Cardiac fibroblast (primary cell): Measurements from ENCODE around the gene SLC9A6.
A peak's percentile ranks its signal among the peaks of the same experiment; 100 is the strongest.

Experiments
- DNase-seq, 2 donors: peaks; one replicate each; pipeline versions ENCODE4 v3.0.0 to v3.0.0-alpha.2; 2010; ENCODE audit warnings: low read depth in 2 of 2
- H3K4me3 ChIP-seq, 2 donors: replicated peaks in 1 of 2; 1 replicate in 1 of 2; 2 replicates in 1 of 2; pipeline ENCODE4 v1.5.1; 2011; ENCODE audit warnings: low read depth in 2 of 2, low read length in 2 of 2, mild to moderate bottlenecking in 2 of 2, moderate library complexity in 1 of 2
- TF ChIP-seq, protein P1 (sequence below): IDR thresholded peaks from one replicate; pipeline ENCODE4 v1.5.1; 2011; ENCODE audit warnings: low read depth, mild to moderate bottlenecking, low read length, inconsistent platforms

The SLC9A6 gene

DNA sequence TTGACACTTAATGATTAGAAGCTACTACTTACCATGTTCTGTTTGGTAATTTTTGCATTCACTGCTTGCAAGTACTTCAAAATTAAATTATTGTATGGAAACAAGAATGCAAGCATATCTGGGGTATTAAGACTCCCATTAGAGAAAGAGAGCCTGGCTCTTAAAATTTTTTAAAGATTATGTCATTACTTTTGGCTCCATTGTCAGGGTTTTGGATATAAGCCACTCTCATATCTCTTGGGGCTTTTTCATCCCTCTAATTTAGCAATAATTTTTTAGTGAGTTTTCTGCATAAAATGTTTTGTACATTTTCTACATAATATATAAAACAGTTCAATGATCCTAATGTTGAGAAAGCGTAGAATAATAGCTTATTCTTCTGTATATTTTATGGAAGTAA is 49.4 kb downstream of the SLC9A6 start:
- peak; percentile 29 to 38 for DNase-seq
- H3K4me3 ChIP-seq, result no peak overlapping the region
- TF ChIP-seq, protein P1, sequence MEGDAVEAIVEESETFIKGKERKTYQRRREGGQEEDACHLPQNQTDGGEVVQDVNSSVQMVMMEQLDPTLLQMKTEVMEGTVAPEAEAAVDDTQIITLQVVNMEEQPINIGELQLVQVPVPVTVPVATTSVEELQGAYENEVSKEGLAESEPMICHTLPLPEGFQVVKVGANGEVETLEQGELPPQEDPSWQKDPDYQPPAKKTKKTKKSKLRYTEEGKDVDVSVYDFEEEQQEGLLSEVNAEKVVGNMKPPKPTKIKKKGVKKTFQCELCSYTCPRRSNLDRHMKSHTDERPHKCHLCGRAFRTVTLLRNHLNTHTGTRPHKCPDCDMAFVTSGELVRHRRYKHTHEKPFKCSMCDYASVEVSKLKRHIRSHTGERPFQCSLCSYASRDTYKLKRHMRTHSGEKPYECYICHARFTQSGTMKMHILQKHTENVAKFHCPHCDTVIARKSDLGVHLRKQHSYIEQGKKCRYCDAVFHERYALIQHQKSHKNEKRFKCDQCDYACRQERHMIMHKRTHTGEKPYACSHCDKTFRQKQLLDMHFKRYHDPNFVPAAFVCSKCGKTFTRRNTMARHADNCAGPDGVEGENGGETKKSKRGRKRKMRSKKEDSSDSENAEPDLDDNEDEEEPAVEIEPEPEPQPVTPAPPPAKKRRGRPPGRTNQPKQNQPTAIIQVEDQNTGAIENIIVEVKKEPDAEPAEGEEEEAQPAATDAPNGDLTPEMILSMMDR, result no peak

DNA sequence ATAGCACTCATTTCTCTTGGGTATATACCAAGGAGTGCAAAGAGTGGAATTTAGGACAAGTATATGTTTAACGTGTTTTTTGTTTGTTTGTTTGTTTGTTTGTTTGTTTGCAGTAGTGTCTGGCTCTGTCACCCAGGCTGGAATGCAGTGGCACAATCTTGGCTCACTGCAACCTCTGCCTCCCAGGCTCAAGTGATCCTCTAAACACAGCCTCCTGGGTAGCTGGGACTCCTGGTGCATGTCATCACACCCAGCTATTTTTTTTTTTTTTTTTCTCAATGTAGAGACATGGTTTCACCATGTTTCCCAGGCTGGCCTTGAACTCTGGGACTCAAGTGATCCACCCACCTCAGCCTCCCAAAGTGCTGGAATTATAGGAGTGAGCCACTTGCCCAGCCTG is 50.4 kb downstream of the SLC9A6 start:
- no peak for DNase-seq
- no peak overlapping the region for H3K4me3 ChIP-seq
- TF ChIP-seq, protein P1, result no peak

DNA sequence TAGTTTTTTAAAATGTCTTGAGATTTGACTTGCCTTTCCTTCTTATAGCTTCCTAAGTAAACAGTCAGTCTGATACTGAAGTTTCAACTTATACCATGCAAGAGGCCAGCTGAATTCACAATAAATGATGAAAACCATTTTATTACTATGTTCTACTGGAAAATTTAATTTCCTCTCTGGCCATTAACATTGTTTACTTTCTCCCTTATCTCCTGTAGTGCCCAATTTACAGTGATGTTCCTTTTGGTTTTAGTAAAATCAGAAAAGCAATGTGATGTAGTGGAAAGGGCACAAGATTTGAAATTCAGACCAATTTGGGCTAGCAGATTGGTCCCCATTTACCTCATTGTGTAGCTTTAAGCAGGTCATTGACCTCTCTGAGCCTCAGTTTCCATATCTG is 54.2 kb downstream of the SLC9A6 start:
- no peak overlapping the region for H3K4me3 ChIP-seq
- no peak for DNase-seq
- TF ChIP-seq, protein P1, result no peak

DNA sequence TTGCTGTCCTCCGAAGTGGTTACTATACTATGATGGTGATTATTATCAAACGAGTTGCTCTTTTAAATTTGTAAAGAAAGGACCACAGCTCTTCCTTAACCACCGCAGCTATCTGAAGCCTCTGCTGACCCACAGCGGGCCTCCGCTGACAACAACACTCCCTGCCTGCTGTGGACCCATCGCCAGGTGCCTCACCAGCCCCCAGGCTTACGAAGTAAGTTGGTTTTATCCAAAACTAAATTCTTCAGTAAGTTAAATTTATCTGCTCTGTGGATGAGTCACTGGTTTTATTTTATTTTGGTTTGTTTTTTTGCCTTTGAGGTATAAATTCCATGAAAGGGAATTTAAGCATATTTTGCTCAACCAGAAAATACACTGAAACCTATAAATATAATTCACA is 54.7 kb downstream of the SLC9A6 start:
- DNase-seq, result no peak
- TF ChIP-seq, protein P1, result no peak
- no peak overlapping the region for H3K4me3 ChIP-seq

DNA sequence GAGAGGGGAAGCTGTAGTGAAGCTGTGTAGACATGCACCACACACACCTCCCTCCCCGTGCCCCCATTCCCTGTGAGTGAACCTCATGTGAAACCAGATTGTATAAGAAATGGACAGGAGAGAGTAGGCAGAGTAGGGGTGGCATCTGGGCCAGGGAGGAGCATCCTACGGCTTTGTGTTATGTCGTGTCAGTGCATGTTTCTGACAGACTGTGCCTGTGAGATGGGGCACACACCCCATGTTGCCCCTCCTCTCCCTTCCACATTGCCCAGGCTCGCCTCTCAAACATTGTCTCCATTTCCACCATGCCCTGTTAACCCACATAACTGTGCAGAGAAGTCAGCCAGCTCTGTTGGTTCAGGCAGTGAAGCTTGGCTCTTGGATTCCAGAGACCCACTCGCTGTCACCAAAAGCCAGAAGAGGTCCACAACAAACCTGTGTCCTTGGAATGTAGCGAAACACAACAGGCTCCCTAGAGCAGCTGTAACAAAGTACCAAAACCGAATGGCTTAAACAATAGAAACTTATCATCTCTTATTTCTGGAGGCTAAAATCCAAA is 56.1 kb downstream of the SLC9A6 start:
- DNase-seq, result no peak
- TF ChIP-seq, protein P1, result no peak
- H3K4me3 ChIP-seq, result no peak overlapping the region

DNA sequence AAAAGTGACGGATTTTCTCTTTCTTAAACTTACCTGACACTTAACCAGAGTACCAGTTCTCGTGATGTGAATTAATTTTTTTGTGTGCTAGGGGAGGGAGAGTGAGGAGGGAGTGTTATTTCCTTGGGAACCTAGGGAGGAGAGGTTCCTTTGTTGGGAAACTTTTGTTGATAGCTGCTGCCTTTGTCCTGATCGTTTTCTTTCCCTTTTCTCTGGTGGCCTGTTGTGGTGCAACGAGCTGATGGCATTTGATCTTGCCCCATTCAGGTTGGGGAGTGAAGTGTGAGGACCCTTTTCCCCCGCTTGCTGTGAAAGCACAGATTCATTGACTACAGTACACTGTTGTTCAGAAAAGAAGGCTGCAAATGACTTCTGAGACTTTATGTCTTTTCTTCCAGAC is 59.8 kb downstream of the SLC9A6 start:
- H3K4me3 ChIP-seq, result no peak overlapping the region
- TF ChIP-seq, protein P1, result no peak
- DNase-seq, result no peak
